CD4-positive, alpha-beta T cell (primary cell): Measurements from ENCODE around the gene GLB1L3. TPM values are rescaled to one million over a fixed set of nuclear protein-coding genes. Genes with fewer than 3 reads are reported as not detected.

Experiments used
- ATAC-seq: fragments of 200-7000 bp; cut with Tn5 transposase; one replicate; pipeline ENCODE4 v1.10.0; 2022; ENCODE audit warnings: mild to moderate bottlenecking; ENCODE audit not compliant: poor library complexity
- CTCF ChIA-PET: fragments of 350-600 bp; sonication (Branson Sonifier 250); formaldehyde crosslinking; loops from one replicate; lab custom pipeline; 2021; ENCODE audit warnings: antibody characterized with exemption, inconsistent platforms; lab: Charles Lee
- POLR2A ChIA-PET: fragments of 350-600 bp; sonication (Branson Sonifier 250); formaldehyde crosslinking; loops from one replicate; lab custom pipeline; 2021; ENCODE audit warnings: antibody characterized with exemption, inconsistent platforms; lab: Charles Lee
- DNase-seq, 14 experiments: peaks; one replicate each; pipeline ENCODE4 v3.0.0-alpha.2; 2013 to 2020; ENCODE audit warnings: mixed read lengths in 2 of 14
- H3K27ac ChIP-seq, 2 donors: one replicate each; pipeline versions ENCODE4 v1.5.1 to v1.7.0; 2013; ENCODE audit warnings: low read length in 2 of 2, low read depth in 1 of 2, mild to moderate bottlenecking in 1 of 2
- H3K27me3 ChIP-seq, 2 experiments: 1 replicate in 1 of 2; 2 replicates in 1 of 2; pipeline versions ENCODE4 v1.6.1 to v1.7.0; 2013; ENCODE audit warnings: low read length in 2 of 2, control low read depth in 1 of 2, mild to moderate bottlenecking in 1 of 2, moderate library complexity in 1 of 2; ENCODE audit not compliant: insufficient read depth in 2 of 2, control insufficient read depth in 1 of 2
- H3K36me3 ChIP-seq: one replicate; pipeline ENCODE4 v1.6.1; 2013; ENCODE audit warnings: low read length, control low read depth; ENCODE audit not compliant: insufficient read depth
- H3K4me1 ChIP-seq: one replicate; pipeline ENCODE4 v1.6.1; 2013; ENCODE audit warnings: low read length, control low read depth; ENCODE audit not compliant: insufficient read depth
- H3K4me3 ChIP-seq: one replicate; pipeline ENCODE4 v1.5.1; 2013; ENCODE audit warnings: mild to moderate bottlenecking, low read length, moderate library complexity
- H3K9me3 ChIP-seq, 2 experiments: 1 replicate in 1 of 2; 2 replicates in 1 of 2; pipeline versions ENCODE4 v1.6.1 to v1.7.0; 2013; ENCODE audit warnings: low read length in 2 of 2, mild to moderate bottlenecking in 2 of 2, control low read depth in 1 of 2, moderate library complexity in 1 of 2; ENCODE audit not compliant: control insufficient read depth in 1 of 2, insufficient read depth in 1 of 2
- H3K27ac Mint-ChIP-seq: one replicate; pipeline ENCODE4 v1.8.0; 2020; ENCODE audit warnings: mixed read lengths
- H3K27me3 Mint-ChIP-seq: one replicate; pipeline ENCODE4 v1.8.0; 2021; ENCODE audit warnings: mixed read lengths
- H3K36me3 Mint-ChIP-seq: one replicate; pipeline ENCODE4 v1.8.0; 2021; ENCODE audit warnings: low read depth, mixed read lengths
- H3K4me1 Mint-ChIP-seq: one replicate; pipeline ENCODE4 v1.8.0; 2021; ENCODE audit warnings: low read depth, mixed read lengths
- H3K4me3 Mint-ChIP-seq: one replicate; pipeline ENCODE4 v1.8.0; 2020; ENCODE audit warnings: mild to moderate bottlenecking, mixed read lengths
- H3K9me3 Mint-ChIP-seq: one replicate; pipeline ENCODE4 v1.8.0; 2020; ENCODE audit warnings: mixed read lengths
- intact Hi-C, 2 experiments: fragments of 100-400 bp; cut with DNase I in 1 of 2; cut with micrococcal nuclease in 1 of 2; formaldehyde crosslinking; loops; one replicate each; pipeline versions ENCODE4 v1.15.1 to v1.9.0; 2023 to 2025; cut with DNase I, micrococcal nuclease
- total RNA-seq, 174 experiments: library from RNA in 2 of 174; stranded (reverse) in 2 of 174; gene quantifications; one replicate each; pipeline ENCODE4 v1.2.3 and lab custom pipeline; 2021 to 2026
- TF ChIP-seq, protein P1 (sequence below): fragments of 200-600 bp; IDR thresholded peaks from one replicate; pipeline ENCODE4 v1.8.0; 2022; ENCODE audit warnings: antibody characterized with exemption, mild to moderate bottlenecking

GLB1L3 gene
- total RNA-seq, 2 experiments from 2014 or later = 1.3 to 1.5 TPM

DNA sequence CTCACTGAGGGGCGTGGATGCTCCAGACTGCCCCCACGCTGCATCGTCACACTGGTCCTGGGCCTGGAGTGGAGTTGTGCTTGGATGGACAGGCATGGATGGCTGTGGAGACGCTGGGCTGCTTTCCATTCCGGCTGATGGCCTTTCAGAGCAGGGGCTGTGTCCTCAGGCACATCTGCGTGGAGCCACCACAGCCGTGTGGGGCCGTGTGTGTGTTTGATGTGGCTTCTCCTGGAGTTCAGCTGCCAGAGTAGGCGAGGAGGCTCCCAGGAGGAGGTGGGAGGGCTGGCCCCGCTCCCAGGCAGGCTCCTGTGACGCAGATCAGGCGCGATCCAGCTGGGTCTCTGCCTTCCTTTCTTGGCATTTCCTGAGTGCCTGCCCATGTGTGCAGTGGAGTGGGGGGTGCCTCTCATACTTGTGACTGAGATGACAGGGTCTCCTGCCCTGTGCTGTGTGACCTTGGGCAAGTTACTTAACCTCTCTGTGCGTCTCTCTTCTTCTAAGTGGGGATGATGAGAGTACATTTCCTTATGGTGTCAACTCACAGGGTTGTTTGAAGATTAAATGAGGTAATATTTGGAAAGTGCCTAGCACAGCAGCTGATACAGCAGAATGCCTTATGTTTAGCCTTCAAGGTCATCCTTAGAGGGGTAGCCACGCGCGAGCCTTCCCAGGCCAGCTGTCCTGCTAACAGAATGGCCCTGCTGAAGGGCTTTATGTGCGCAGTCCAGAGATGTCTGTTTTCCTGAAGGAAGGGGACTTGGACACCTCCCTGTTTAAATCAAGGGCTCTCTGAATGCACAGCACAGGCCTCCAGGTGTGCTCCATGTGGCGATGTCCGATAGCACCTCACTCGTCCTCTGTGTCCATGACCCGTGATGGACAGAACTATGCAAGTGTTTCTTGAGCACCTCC lies 89.1 kb downstream of the GLB1L3 start:
- Mint-ChIP-seq H3K36me3 (no peaks in the 10 kb centered on the region), H3K27me3 (peaks cover 9% of the 10 kb centered on the region), H3K4me3 (no peak overlapping the region), H3K4me1 (peaks cover 6% of the 10 kb centered on the region), H3K27ac (no peak overlapping the region), H3K9me3 (no peaks in the 10 kb centered on the region)
- DNase-seq (peak in 1 of 14 experiments; percentile 9), ATAC-seq (no peak)
- H3K9me3 ChIP-seq = peaks cover 0 to 5% of the 10 kb centered on the region in 2 experiments
- H3K27ac ChIP-seq = no peak overlapping the region
- ChIA-PET POLR2A (no interaction called here), CTCF (interaction anchor here (0.9 kb wide), 1 partner anchor 42 kb away, joined by 3 read pairs; no protein-coding TSS in a partner anchor)
- H3K27me3 ChIP-seq = no peaks in the 10 kb centered on the region
- intact Hi-C loops = no loop called here
- no peak overlapping the region for H3K4me3 ChIP-seq
- TF ChIP-seq, protein P1, sequence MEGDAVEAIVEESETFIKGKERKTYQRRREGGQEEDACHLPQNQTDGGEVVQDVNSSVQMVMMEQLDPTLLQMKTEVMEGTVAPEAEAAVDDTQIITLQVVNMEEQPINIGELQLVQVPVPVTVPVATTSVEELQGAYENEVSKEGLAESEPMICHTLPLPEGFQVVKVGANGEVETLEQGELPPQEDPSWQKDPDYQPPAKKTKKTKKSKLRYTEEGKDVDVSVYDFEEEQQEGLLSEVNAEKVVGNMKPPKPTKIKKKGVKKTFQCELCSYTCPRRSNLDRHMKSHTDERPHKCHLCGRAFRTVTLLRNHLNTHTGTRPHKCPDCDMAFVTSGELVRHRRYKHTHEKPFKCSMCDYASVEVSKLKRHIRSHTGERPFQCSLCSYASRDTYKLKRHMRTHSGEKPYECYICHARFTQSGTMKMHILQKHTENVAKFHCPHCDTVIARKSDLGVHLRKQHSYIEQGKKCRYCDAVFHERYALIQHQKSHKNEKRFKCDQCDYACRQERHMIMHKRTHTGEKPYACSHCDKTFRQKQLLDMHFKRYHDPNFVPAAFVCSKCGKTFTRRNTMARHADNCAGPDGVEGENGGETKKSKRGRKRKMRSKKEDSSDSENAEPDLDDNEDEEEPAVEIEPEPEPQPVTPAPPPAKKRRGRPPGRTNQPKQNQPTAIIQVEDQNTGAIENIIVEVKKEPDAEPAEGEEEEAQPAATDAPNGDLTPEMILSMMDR = no peak
- H3K4me1 ChIP-seq = peaks cover 3% of the 10 kb centered on the region
- H3K36me3 ChIP-seq = no peaks in the 10 kb centered on the region

DNA sequence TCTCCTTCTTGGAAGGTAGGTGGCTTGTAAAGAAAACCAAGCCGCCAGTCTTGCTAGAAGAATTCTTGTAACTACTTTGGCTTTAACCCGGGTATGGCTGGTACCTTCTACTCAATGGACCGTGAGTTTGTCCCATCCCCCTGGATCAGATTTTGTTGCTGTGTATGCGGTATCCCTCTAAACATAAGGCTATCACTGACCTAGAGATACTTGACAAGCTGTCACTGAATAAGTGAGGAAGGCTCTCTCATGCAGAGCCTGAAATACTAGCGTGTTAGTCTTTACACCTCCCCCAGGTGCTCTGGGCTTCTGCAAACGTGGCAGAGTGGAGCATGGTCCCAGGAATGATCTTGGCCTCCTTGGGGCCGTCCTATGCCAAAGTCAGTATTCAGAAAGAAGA lies 90.1 kb downstream of the GLB1L3 start:
- Mint-ChIP-seq H3K36me3 (no peaks in the 10 kb centered on the region), H3K9me3 (no peaks in the 10 kb centered on the region), H3K4me3 (no peak overlapping the region), H3K4me1 (peaks cover 6% of the 10 kb centered on the region), H3K27me3 (peaks cover 7% of the 10 kb centered on the region), H3K27ac (no peak overlapping the region)
- no peaks in the 10 kb centered on the region for H3K27me3 ChIP-seq
- H3K36me3 ChIP-seq = no peaks in the 10 kb centered on the region
- no peak overlapping the region for H3K27ac ChIP-seq
- DNase-seq = no peak
- ATAC-seq = no peak
- ChIA-PET CTCF (no interaction called here), POLR2A (no interaction called here)
- H3K9me3 ChIP-seq = peaks cover 0 to 5% of the 10 kb centered on the region in 2 experiments
- intact Hi-C loops = no loop called here
- no peak overlapping the region for H3K4me3 ChIP-seq
- TF ChIP-seq, protein P1 = no peak
- H3K4me1 ChIP-seq = no peaks in the 10 kb centered on the region

DNA sequence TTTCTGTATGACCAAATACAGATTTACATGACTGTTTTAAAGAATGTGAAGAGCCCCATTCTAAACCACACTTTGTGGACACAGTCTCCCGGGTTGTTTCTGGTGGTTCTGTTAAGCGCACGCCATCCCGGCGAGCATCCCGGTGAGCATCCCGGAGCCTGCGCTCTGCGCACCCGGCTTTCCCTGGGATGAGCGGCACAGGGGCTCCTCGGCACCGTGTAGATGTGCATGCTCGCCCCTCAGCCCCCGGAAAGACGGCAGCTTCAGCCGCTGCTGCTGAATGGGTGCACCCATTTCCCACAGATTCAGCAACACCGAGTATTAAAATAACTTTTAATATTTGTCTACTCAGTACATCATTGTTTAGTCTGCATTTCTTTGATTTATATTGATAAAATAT lies 91.6 kb downstream of the GLB1L3 start:
- H3K9me3 ChIP-seq = no peaks in the 10 kb centered on the region
- H3K27ac ChIP-seq = no peak overlapping the region
- DNase-seq = no peak
- H3K4me3 ChIP-seq = no peak overlapping the region
- intact Hi-C loops = no loop called here
- H3K27ac Mint-ChIP-seq = no peak overlapping the region
- TF ChIP-seq, protein P1 = no peak
- ChIA-PET CTCF (no interaction called here), POLR2A (no interaction called here)
- no peaks in the 10 kb centered on the region for H3K27me3 ChIP-seq
- H3K36me3 Mint-ChIP-seq = no peaks in the 10 kb centered on the region
- H3K27me3 Mint-ChIP-seq = no peaks in the 10 kb centered on the region
- no peaks in the 10 kb centered on the region for H3K36me3 ChIP-seq
- H3K4me3 Mint-ChIP-seq = no peak overlapping the region
- no peak for ATAC-seq
- no peaks in the 10 kb centered on the region for H3K4me1 ChIP-seq
- no peaks in the 10 kb centered on the region for H3K9me3 Mint-ChIP-seq
- H3K4me1 Mint-ChIP-seq = no peaks in the 10 kb centered on the region

Other genes starting within 250 kb of the GLB1L3 start
- gene JAM3, start 207.3 kb upstream of the GLB1L3 start, total RNA-seq = 10 to 100 TPM; 13.5 to 15.3 TPM
- 10 to 100 TPM; 25.7 to 29.6 TPM for gene NCAPD3, start 52.4 kb upstream of the GLB1L3 start, total RNA-seq
- gene VPS26B, start 51.7 kb upstream of the GLB1L3 start, total RNA-seq = 10 to 100 TPM; 41.6 to 42.2 TPM
- 10 to 100 TPM; 25.7 to 26.0 TPM for gene THYN1, start 23.0 kb upstream of the GLB1L3 start, total RNA-seq
- gene ACAD8, start 22.8 kb upstream of the GLB1L3 start, total RNA-seq = 10 to 100 TPM; 15.0 to 16.3 TPM
- under 1 TPM; 0.59 to 0.63 TPM for gene GLB1L2, start 55.6 kb downstream of the GLB1L3 start, total RNA-seq
- under 1 TPM; 0.14 to 0.22 TPM for gene B3GAT1, start 135.9 kb downstream of the GLB1L3 start, total RNA-seq